LNCaP clone FGC (cell line): Measurements from ENCODE around the gene AMOT.

Source experiments
- DNase-seq: peaks from one replicate; pipeline ENCODE4 v3.0.0-alpha.2; 2011; ENCODE audit warnings: low read depth
- H3K4me3 ChIP-seq: 2 replicates; pipeline ENCODE4 v1.5.1; 2011; ENCODE audit warnings: mild to moderate bottlenecking, low read depth, low read length, control low read depth
- CTCF ChIP-seq: IDR thresholded peaks from 2 replicates; pipeline ENCODE4 v1.5.1; 2012; ENCODE audit warnings: mild to moderate bottlenecking; ENCODE audit not compliant: control insufficient read depth, insufficient read depth; ENCODE audit errors: extremely low read depth

AMOT gene

GRCh38 chrX:112757946-112758345 is 82.7 kb downstream of the AMOT start:
- no peak for TF ChIP-seq CTCF
- H3K4me3 ChIP-seq, result no peak overlapping the region
- DNase-seq, result no peak

GRCh38 chrX:112753116-112753515 is 87.5 kb downstream of the AMOT start:
- H3K4me3 ChIP-seq, result no peak overlapping the region
- TF ChIP-seq CTCF, result no peak
- DNase-seq, result no peak

- no peak for DNase-seq
- H3K4me3 ChIP-seq, result no peak overlapping the region
- no peak for TF ChIP-seq CTCF
Observed at GRCh38 chrX:112751076-112751475, 89.6 kb downstream of the AMOT start.

- DNase-seq, result no peak
- no peak overlapping the region for H3K4me3 ChIP-seq
- no peak for TF ChIP-seq CTCF
Observed at GRCh38 chrX:112746812-112747595, 93.6 kb downstream of the AMOT start.

GRCh38 chrX:112738347-112739033 is 102.1 kb downstream of the AMOT start:
- DNase-seq, result no peak
- no peak overlapping the region for H3K4me3 ChIP-seq

GRCh38 chrX:112736310-112736709 is 104.3 kb downstream of the AMOT start:
- TF ChIP-seq CTCF, result no peak
- no peak overlapping the region for H3K4me3 ChIP-seq
- no peak for DNase-seq

More at GRCh38 chrX:112738347-112739033, 102.1 kb downstream of the AMOT start:
- TF ChIP-seq CTCF, result no peak
